ENCODE measurements around the gene C1QTNF1.

Gene C1QTNF1

GRCh38 chr17:79095345-79096055 lies 71.5 kb downstream of the C1QTNF1 start:
- peaks cover 64% of the 10 kb centered on the region for H3K27me3 Mint-ChIP-seq
- peaks cover 12% of the 10 kb centered on the region for H3K4me1 Mint-ChIP-seq (ENCODE audit: low read depth)

GRCh38 chr17:79096477-79096876 lies 72.5 kb downstream of the C1QTNF1 start:
- Mint-ChIP-seq H3K27ac (no peak overlapping the region), H3K4me3 (no peak overlapping the region), H3K9me3 (no peaks in the 10 kb centered on the region), H3K36me3 (ENCODE audit: low read depth) (no peaks in the 10 kb centered on the region), H3K4me1 (ENCODE audit: low read depth) (peaks cover 12% of the 10 kb centered on the region), H3K27me3 (peaks cover 69% of the 10 kb centered on the region)
- no peak for DNase-seq

More at GRCh38 chr17:79095345-79096055, 71.5 kb downstream of the C1QTNF1 start:
- no peak overlapping the region for H3K4me3 Mint-ChIP-seq
- H3K27ac Mint-ChIP-seq = no peak overlapping the region
- H3K36me3 Mint-ChIP-seq (ENCODE audit: low read depth) = no peaks in the 10 kb centered on the region
- H3K9me3 Mint-ChIP-seq = no peaks in the 10 kb centered on the region
- DNase-seq = no peak

GRCh38 chr17:79097226-79098055 lies 73.5 kb downstream of the C1QTNF1 start:
- no peak for DNase-seq
- peaks cover 67% of the 10 kb centered on the region for H3K27me3 Mint-ChIP-seq
- no peak overlapping the region for H3K4me3 Mint-ChIP-seq
- H3K9me3 Mint-ChIP-seq = no peaks in the 10 kb centered on the region
- H3K36me3 Mint-ChIP-seq (ENCODE audit: low read depth) = no peaks in the 10 kb centered on the region
- peaks cover 10% of the 10 kb centered on the region for H3K4me1 Mint-ChIP-seq (ENCODE audit: low read depth)
- H3K27ac Mint-ChIP-seq = no peak overlapping the region

- H3K36me3 Mint-ChIP-seq (ENCODE audit: low read depth) = no peaks in the 10 kb centered on the region
- H3K4me1 Mint-ChIP-seq (ENCODE audit: low read depth) = peaks cover 5% of the 10 kb centered on the region
- no peak overlapping the region for H3K27ac Mint-ChIP-seq
- H3K4me3 Mint-ChIP-seq = no peak overlapping the region
- no peak for DNase-seq
- peaks cover 69% of the 10 kb centered on the region for H3K27me3 Mint-ChIP-seq
- no peaks in the 10 kb centered on the region for H3K9me3 Mint-ChIP-seq
These were observed 74.4 kb downstream of the C1QTNF1 start for GRCh38 chr17:79098282-79098867.

Data from activated T-cell treated with anti-CD3 and anti-CD28 coated beads, Interleukin-2, amount 50 U/mL, for 24 hours (primary cell).